Large intestine (tissue), 12 donors: ENCODE data around the gene PIGBOS1. TPM values are rescaled to one million over a fixed set of nuclear protein-coding genes. Genes with fewer than 3 reads are reported as not detected.
A peak's percentile ranks its signal among the peaks of the same experiment; 100 is the strongest.

Source experiments
- DNase-seq, 2 donors: peaks; one replicate each; pipeline versions ENCODE4 v3.0.0 to v3.0.0-alpha.2; 2013
- H3K27ac ChIP-seq: one replicate; pipeline ENCODE4 v1.5.1; 2013; ENCODE audit warnings: low read length
- H3K27me3 ChIP-seq: 2 replicates; pipeline ENCODE4 v1.6.1; 2013; ENCODE audit warnings: low read length; ENCODE audit not compliant: control insufficient read depth, insufficient read depth
- H3K36me3 ChIP-seq: 2 replicates; pipeline ENCODE4 v1.6.1; 2013; ENCODE audit warnings: low read length; ENCODE audit not compliant: control insufficient read depth, insufficient read depth
- H3K4me1 ChIP-seq: one replicate; pipeline ENCODE4 v1.6.1; 2013; ENCODE audit warnings: low read length; ENCODE audit not compliant: control insufficient read depth, insufficient read depth
- H3K4me3 ChIP-seq: one replicate; pipeline ENCODE4 v1.5.1; 2013; ENCODE audit warnings: low read length
- H3K9me3 ChIP-seq: one replicate; pipeline ENCODE4 v1.6.1; 2013; ENCODE audit warnings: mild to moderate bottlenecking, low read depth, low read length, moderate library complexity; ENCODE audit not compliant: control insufficient read depth
- WGBS: methylation state at CpG from one replicate; pipeline ENCODE4 v1.1.5; 2013; ENCODE audit warnings: low lambda C conversion rate; ENCODE audit not compliant: insufficient coverage; 5-methylcytosine and 5-hydroxymethylcytosine counted together
- long read RNA-seq, 11 donors: transcript quantifications; one replicate each; lab custom pipeline, GENCODE V29; 2026
- polyA plus RNA-seq: library from polyadenylated mRNA; unstranded; fragments of 120-200 nt; gene quantifications from one replicate; pipeline ENCODE4 v1.2.1, GENCODE V29; 2013

The PIGBOS1 gene, protein sequence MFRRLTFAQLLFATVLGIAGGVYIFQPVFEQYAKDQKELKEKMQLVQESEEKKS
- polyA plus RNA-seq: 17.6 TPM
- long read RNA-seq, donor 1, partial matches to known transcripts: 0 of 2 reads
- long read RNA-seq, donor 1, other reads (novel, unspliced or antisense): 0 of 2 reads
- long read RNA-seq, donor 2, partial matches to known transcripts: 0 of 3 reads
- long read RNA-seq, donor 2, other reads (novel, unspliced or antisense): 0 of 3 reads
- long read RNA-seq, donor 3: 0 reads
- long read RNA-seq, donor 4: 0 reads
- long read RNA-seq, donor 5, partial matches to known transcripts: 0 of 9 reads
- long read RNA-seq, donor 5, other reads (novel, unspliced or antisense): 5 of 9 reads
- long read RNA-seq, donor 6, partial matches to known transcripts: 0 of 2 reads
- long read RNA-seq, donor 6, other reads (novel, unspliced or antisense): 0 of 2 reads
- long read RNA-seq, donor 7, partial matches to known transcripts: 0 of 6 reads
- long read RNA-seq, donor 7, other reads (novel, unspliced or antisense): 0 of 6 reads
- long read RNA-seq, donor 8, transcript PIGBOS1-201 (2 exons, 866 nt): major isoform, 7 of 13 reads
- long read RNA-seq, donor 8, partial matches to known transcripts: 0 of 13 reads
- long read RNA-seq, donor 8, other reads (novel, unspliced or antisense): 0 of 13 reads
- long read RNA-seq, donor 9, partial matches to known transcripts: 0 of 6 reads
- long read RNA-seq, donor 9, other reads (novel, unspliced or antisense): 0 of 6 reads
- long read RNA-seq, donor 10, partial matches to known transcripts: 9 of 22 reads
- long read RNA-seq, donor 10, other reads (novel, unspliced or antisense): 6 of 22 reads
- long read RNA-seq, donor 11, partial matches to known transcripts: 0 of 8 reads
- long read RNA-seq, donor 11, other reads (novel, unspliced or antisense): 6 of 8 reads

DNA sequence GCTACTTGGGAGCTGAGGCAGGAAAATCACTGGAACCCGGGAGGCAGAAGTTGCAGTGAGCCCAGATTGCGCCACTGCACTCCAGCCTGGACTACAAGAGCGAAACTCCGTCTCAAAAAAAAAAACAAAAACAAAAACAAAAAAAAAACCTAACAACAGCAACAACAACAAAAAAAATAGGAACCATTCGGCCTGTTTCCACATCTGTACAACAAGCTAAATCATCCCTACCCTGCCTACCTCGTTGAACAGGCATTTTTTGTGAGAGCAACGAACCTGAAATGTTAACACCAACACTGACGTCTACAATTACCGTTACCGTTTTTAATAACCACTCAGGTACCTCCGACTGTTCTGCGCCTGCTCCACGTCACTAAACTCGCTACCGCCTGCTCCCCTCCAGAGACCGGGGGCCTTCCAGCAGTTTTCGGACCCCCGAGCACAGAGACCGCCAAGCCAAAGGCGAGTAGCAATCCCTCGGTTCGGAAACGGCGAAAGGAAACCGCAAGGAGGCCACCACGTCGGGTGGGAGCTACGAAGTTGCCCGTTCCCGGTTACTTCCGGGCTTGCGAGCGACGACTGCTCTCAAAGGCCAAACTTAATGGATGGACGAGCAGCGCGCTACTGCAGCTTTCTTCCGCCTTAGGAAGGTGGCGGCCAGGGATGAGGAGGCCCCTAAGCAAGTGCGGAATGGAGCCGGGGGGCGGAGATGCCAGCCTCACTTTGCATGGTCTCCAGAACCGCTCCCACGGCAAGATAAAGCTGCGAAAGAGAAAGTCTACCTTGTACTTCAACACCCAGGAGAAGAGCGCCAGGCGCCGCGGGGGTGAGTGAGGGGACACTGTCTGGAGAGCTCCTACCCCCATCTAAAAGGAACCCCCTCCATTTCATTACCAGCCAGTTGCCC is at the start of gene PIGBOS1, which contains the start of gene PIGB:
TSS of gene PIGBOS1 (minus strand) at position 536 of the 907 bp plus-strand sequence. CDS start 1,331 bp downstream, outside the sequence.
TSS of gene PIGB (plus strand) at position 635 of the 907 bp plus-strand sequence. CDS start at position 664, 29 bp downstream.
- H3K27me3 ChIP-seq: no peaks in the 10 kb centered on the region
- DNase-seq: peak; percentile 82 to 95
- H3K4me3 ChIP-seq: peak within 1 kb of the TSS; percentile 87
- H3K9me3 ChIP-seq: no peaks in the 10 kb centered on the region
- peak within 1 kb of the TSS; percentile 61 for H3K27ac ChIP-seq
- no CpG with 5 or more reads among the region's 49 CpGs for WGBS
- H3K36me3 ChIP-seq: peaks cover 2% of the 10 kb centered on the region
- H3K4me1 ChIP-seq: peaks cover 2% of the 10 kb centered on the region

GRCh38 chr15:55366981-55367380 is 48.1 kb upstream of the PIGBOS1 start:
- H3K4me1 ChIP-seq: no peaks in the 10 kb centered on the region
- no peak for DNase-seq
- 100% methylated on average over 1 of the region's 1 CpG for WGBS
- H3K36me3 ChIP-seq: peaks cover 9% of the 10 kb centered on the region
- H3K27me3 ChIP-seq: no peaks in the 10 kb centered on the region
- H3K9me3 ChIP-seq: no peaks in the 10 kb centered on the region
- no peak overlapping the region for H3K27ac ChIP-seq
- no peak overlapping the region for H3K4me3 ChIP-seq

DNA sequence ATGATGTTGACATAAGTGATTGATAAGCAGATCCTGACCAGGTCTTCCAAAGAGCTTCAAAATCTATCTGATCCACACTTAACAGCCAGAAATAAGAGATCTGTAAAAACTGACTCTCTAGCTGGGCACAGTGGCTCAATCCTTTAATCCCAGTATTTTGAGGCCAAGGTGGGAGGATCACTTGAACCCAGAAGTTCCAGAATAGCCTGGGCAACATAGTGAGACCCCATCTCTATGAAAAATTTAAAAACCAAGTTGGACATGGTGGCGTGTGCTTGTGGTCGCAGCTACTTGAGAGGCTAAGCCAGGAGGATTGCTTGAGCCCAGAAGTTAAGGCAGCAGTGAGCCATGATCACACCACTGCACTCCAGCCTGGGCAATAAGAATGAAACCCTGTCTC is 43.7 kb upstream of the PIGBOS1 start:
- H3K4me1 ChIP-seq: no peaks in the 10 kb centered on the region
- no peaks in the 10 kb centered on the region for H3K36me3 ChIP-seq
- H3K9me3 ChIP-seq: no peaks in the 10 kb centered on the region
- H3K27me3 ChIP-seq: no peaks in the 10 kb centered on the region
- WGBS: no CpG with 5 or more reads among the region's 2 CpGs
- no peak overlapping the region for H3K27ac ChIP-seq
- no peak for DNase-seq
- no peak overlapping the region for H3K4me3 ChIP-seq

- no peak overlapping the region for H3K4me3 ChIP-seq
- DNase-seq: no peak
- 100% methylated on average over 1 of the region's 10 CpGs for WGBS
- peaks cover 5% of the 10 kb centered on the region for H3K36me3 ChIP-seq
- H3K27me3 ChIP-seq: no peaks in the 10 kb centered on the region
- no peaks in the 10 kb centered on the region for H3K9me3 ChIP-seq
- no peaks in the 10 kb centered on the region for H3K4me1 ChIP-seq
- no peak overlapping the region for H3K27ac ChIP-seq
Measured at GRCh38 chr15:55361048-55361447, 42.1 kb upstream of the PIGBOS1 start.

- Histone ChIP-seq H3K27ac (no peak overlapping the region), H3K4me3 (no peak overlapping the region), H3K27me3 (no peaks in the 10 kb centered on the region), H3K4me1 (no peaks in the 10 kb centered on the region), H3K36me3 (peaks cover 7% of the 10 kb centered on the region), H3K9me3 (no peaks in the 10 kb centered on the region)
- DNase-seq: no peak
- WGBS: 88% methylated on average over 5 of the region's 6 CpGs
Measured at GRCh38 chr15:55360256-55360655, 41.3 kb upstream of the PIGBOS1 start.

DNA sequence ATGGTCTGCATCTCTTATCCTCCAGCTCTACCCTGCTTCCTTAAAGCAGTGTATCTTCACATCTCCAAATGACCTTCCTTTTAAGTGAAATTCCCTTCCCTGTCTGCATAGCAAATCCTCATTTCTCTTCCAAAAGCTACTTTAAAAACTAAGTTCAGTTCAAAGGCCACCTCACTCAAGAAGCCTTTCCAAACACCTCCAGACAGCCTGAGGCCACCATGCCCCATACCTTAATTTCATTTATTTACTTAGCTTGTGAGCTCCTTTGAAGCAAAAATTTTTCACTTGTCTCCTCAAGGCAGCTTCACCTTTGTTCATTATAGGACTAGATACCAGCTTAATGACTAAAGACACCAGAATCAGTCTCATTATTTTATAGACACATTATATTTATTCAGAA is 39.5 kb upstream of the PIGBOS1 start:
- H3K9me3 ChIP-seq: no peaks in the 10 kb centered on the region
- DNase-seq: no peak
- no peaks in the 10 kb centered on the region for H3K27me3 ChIP-seq
- H3K36me3 ChIP-seq: peaks cover 7% of the 10 kb centered on the region
- no peak overlapping the region for H3K4me3 ChIP-seq
- H3K27ac ChIP-seq: no peak overlapping the region
- H3K4me1 ChIP-seq: no peaks in the 10 kb centered on the region

GRCh38 chr15:55357774-55358173 is 38.9 kb upstream of the PIGBOS1 start:
- no peak for DNase-seq
- no peaks in the 10 kb centered on the region for H3K9me3 ChIP-seq
- no peaks in the 10 kb centered on the region for H3K4me1 ChIP-seq
- H3K27ac ChIP-seq: no peak overlapping the region
- H3K36me3 ChIP-seq: peaks cover 7% of the 10 kb centered on the region
- H3K27me3 ChIP-seq: no peaks in the 10 kb centered on the region
- no peak overlapping the region for H3K4me3 ChIP-seq
- WGBS: 100% methylated on average over 1 of the region's 2 CpGs

DNA sequence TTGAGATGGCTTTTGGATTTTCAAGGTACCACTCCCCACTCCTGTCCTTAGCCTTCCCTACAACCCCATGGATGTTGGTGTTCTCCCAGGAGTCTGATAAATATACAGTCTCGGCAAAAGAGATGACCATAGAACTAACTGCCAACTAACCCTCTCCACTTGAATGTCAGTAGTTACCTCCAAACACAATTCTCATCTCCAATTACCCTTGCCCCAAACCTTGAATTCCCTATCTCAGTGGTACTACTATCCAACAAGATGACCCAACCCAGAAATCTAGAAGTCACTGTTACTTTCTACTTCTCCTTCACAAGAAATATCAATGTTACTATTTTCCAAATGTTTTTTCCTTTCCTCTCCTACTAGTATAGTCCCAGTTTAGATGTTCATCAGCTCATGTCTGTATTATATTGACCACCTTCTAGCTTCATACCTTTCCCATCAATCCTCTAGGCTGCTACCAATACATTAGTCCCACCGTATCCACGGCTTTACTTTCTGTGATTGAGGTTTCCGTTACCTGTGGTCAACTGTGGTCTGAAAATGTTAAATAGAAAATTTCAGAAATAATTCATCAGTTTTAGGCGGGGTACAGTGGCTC is 38.2 kb upstream of the PIGBOS1 start:
- no peak for DNase-seq
- H3K4me1 ChIP-seq: no peaks in the 10 kb centered on the region
- H3K27me3 ChIP-seq: no peaks in the 10 kb centered on the region
- H3K4me3 ChIP-seq: no peak overlapping the region
- H3K36me3 ChIP-seq: peaks cover 11% of the 10 kb centered on the region
- H3K9me3 ChIP-seq: no peaks in the 10 kb centered on the region
- H3K27ac ChIP-seq: no peak overlapping the region
- no CpG with 5 or more reads among the region's 5 CpGs for WGBS

- 80% methylated on average over 1 of the region's 2 CpGs for whole genome bisulfite sequencing
- Histone ChIP-seq H3K4me3 (no peak overlapping the region), H3K36me3 (peaks cover 14% of the 10 kb centered on the region), H3K9me3 (no peaks in the 10 kb centered on the region), H3K27me3 (no peaks in the 10 kb centered on the region), H3K4me1 (no peaks in the 10 kb centered on the region), H3K27ac (no peak overlapping the region)
- DNase-seq: no peak
Measured at GRCh38 chr15:55353025-55353424, 34.1 kb upstream of the PIGBOS1 start.
